HEK293 (cell line): ENCODE results near the gene SRD5A1.

ENCODE experiments used
- ZBTB1 ChIP-seq: fragments of 450-650 bp; formaldehyde crosslinking; IDR thresholded peaks from 2 replicates; pipeline ENCODE4 v1.5.1; 2016; ENCODE audit warnings: missing biosample characterization, missing genetic modification characterization
- ZNF140 ChIP-seq: fragments of 450-650 bp; formaldehyde crosslinking; IDR thresholded peaks from 2 replicates; pipeline ENCODE4 v1.5.1; 2016; ENCODE audit warnings: missing biosample characterization, missing genetic modification characterization
- ZNF350 ChIP-seq: fragments of 450-650 bp; formaldehyde crosslinking; IDR thresholded peaks from 2 replicates; pipeline ENCODE4 v1.5.0; 2017; ENCODE audit warnings: missing biosample characterization, mild to moderate bottlenecking, missing genetic modification characterization
- TF ChIP-seq, protein P1 (sequence below): fragments of 450-650 bp; formaldehyde crosslinking; IDR thresholded peaks from 2 replicates; pipeline ENCODE4 v1.5.1; 2016; ENCODE audit warnings: missing biosample characterization, missing genetic modification characterization
- TF ChIP-seq, protein P2 (sequence below): fragments of 450-650 bp; formaldehyde crosslinking; IDR thresholded peaks from 2 replicates; pipeline ENCODE4 v1.5.1; 2016; ENCODE audit warnings: missing biosample characterization, missing genetic modification characterization
- TF ChIP-seq, protein P3 (sequence below): fragments of 450-650 bp; formaldehyde crosslinking; IDR thresholded peaks from 2 replicates; pipeline ENCODE4 v1.5.1; 2017; ENCODE audit warnings: missing biosample characterization, missing genetic modification characterization

DNA sequence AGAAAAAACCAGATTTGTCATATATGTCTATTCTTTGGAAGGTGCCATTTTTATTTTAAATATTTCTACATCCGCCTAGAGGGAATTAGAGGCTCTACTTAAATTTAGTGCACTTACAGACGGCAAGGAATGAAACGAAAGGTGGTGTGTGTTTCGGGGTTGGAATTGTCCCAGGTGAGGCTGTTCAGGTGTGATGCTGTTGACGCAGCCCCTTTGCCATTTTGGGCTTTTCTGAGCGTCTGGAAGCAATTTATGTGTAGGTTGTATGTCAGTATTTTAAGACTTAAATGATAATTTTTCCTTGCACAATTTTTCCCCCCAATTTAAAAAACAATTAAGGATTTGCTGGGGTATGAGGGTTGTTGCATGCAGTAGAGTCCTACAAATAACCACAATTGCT is 82.0 kb downstream of the SRD5A1 start:
- TF ChIP-seq, protein P1, sequence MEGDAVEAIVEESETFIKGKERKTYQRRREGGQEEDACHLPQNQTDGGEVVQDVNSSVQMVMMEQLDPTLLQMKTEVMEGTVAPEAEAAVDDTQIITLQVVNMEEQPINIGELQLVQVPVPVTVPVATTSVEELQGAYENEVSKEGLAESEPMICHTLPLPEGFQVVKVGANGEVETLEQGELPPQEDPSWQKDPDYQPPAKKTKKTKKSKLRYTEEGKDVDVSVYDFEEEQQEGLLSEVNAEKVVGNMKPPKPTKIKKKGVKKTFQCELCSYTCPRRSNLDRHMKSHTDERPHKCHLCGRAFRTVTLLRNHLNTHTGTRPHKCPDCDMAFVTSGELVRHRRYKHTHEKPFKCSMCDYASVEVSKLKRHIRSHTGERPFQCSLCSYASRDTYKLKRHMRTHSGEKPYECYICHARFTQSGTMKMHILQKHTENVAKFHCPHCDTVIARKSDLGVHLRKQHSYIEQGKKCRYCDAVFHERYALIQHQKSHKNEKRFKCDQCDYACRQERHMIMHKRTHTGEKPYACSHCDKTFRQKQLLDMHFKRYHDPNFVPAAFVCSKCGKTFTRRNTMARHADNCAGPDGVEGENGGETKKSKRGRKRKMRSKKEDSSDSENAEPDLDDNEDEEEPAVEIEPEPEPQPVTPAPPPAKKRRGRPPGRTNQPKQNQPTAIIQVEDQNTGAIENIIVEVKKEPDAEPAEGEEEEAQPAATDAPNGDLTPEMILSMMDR (tag by site-specific recombination) = no peak
- no peak for TF ChIP-seq ZNF350
- TF ChIP-seq ZBTB1 (tag by site-specific recombination) = no peak
- TF ChIP-seq, protein P2, sequence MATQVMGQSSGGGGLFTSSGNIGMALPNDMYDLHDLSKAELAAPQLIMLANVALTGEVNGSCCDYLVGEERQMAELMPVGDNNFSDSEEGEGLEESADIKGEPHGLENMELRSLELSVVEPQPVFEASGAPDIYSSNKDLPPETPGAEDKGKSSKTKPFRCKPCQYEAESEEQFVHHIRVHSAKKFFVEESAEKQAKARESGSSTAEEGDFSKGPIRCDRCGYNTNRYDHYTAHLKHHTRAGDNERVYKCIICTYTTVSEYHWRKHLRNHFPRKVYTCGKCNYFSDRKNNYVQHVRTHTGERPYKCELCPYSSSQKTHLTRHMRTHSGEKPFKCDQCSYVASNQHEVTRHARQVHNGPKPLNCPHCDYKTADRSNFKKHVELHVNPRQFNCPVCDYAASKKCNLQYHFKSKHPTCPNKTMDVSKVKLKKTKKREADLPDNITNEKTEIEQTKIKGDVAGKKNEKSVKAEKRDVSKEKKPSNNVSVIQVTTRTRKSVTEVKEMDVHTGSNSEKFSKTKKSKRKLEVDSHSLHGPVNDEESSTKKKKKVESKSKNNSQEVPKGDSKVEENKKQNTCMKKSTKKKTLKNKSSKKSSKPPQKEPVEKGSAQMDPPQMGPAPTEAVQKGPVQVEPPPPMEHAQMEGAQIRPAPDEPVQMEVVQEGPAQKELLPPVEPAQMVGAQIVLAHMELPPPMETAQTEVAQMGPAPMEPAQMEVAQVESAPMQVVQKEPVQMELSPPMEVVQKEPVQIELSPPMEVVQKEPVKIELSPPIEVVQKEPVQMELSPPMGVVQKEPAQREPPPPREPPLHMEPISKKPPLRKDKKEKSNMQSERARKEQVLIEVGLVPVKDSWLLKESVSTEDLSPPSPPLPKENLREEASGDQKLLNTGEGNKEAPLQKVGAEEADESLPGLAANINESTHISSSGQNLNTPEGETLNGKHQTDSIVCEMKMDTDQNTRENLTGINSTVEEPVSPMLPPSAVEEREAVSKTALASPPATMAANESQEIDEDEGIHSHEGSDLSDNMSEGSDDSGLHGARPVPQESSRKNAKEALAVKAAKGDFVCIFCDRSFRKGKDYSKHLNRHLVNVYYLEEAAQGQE (tag by site-specific recombination) = no peak
- TF ChIP-seq, protein P3, sequence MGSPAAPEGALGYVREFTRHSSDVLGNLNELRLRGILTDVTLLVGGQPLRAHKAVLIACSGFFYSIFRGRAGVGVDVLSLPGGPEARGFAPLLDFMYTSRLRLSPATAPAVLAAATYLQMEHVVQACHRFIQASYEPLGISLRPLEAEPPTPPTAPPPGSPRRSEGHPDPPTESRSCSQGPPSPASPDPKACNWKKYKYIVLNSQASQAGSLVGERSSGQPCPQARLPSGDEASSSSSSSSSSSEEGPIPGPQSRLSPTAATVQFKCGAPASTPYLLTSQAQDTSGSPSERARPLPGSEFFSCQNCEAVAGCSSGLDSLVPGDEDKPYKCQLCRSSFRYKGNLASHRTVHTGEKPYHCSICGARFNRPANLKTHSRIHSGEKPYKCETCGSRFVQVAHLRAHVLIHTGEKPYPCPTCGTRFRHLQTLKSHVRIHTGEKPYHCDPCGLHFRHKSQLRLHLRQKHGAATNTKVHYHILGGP (tag by site-specific recombination) = no peak
- TF ChIP-seq ZNF140 (tag by site-specific recombination) = no peak
